NB4 (cell line): Measurements from ENCODE around the gene SCNN1A.

Source experiments
- DNase-seq: peaks from one replicate; pipeline ENCODE4 v3.0.0; 2010; ENCODE audit warnings: low read depth
- H3K4me3 ChIP-seq: one replicate; pipeline ENCODE4 v1.5.1; 2011; ENCODE audit warnings: mild to moderate bottlenecking, low read depth, low read length, moderate library complexity
- CTCF ChIP-seq: IDR thresholded peaks from one replicate; pipeline ENCODE4 v1.5.1; 2012; ENCODE audit warnings: low read depth, low read length
- MYC ChIP-seq: IDR thresholded peaks from 2 replicates; pipeline ENCODE4 v1.6.1; 2011; ENCODE audit warnings: low read depth, low read length
- POLR2A ChIP-seq: IDR thresholded peaks from 2 replicates; pipeline ENCODE4 v1.6.1; 2011; ENCODE audit warnings: mild to moderate bottlenecking; ENCODE audit not compliant: insufficient read length; ENCODE audit errors: extremely low read depth
- TF ChIP-seq, protein P1 (sequence below): IDR thresholded peaks from 2 replicates; pipeline ENCODE4 v1.6.1; 2011; ENCODE audit warnings: low read depth, low read length

SCNN1A gene

DNA sequence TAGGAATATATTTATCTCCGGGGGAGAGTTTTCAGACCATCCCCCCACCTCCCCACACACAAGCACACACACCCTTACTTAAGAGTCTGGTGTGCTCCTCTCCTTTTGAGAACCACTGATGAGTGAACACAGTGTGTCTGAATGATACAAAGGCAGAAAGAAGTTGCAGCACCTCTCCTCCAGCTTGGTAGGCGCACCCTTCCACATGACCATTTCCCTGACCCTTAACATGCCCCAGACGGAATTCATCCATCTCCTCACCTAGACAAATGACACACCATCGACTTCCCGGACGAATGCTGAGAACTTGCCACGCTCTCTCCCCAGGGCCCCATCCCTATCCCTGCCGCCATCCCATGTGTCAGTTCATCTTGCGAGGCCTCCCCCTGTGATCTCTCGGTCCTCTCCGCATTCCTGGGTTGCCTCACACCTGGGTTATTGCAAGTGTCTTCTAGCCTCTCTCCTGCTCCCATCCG lies 37.4 kb downstream of the SCNN1A start:
- H3K4me3 ChIP-seq: peak overlapping the region; percentile 98
- DNase-seq: peak; percentile 72
- TF ChIP-seq MYC: peak; percentile 21; the same call in 1 of the 2 replicates
- TF ChIP-seq, protein P1, sequence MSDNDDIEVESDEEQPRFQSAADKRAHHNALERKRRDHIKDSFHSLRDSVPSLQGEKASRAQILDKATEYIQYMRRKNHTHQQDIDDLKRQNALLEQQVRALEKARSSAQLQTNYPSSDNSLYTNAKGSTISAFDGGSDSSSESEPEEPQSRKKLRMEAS: peak; percentile 9; the same call in 1 of the 2 replicates
- no peak for TF ChIP-seq CTCF

DNA sequence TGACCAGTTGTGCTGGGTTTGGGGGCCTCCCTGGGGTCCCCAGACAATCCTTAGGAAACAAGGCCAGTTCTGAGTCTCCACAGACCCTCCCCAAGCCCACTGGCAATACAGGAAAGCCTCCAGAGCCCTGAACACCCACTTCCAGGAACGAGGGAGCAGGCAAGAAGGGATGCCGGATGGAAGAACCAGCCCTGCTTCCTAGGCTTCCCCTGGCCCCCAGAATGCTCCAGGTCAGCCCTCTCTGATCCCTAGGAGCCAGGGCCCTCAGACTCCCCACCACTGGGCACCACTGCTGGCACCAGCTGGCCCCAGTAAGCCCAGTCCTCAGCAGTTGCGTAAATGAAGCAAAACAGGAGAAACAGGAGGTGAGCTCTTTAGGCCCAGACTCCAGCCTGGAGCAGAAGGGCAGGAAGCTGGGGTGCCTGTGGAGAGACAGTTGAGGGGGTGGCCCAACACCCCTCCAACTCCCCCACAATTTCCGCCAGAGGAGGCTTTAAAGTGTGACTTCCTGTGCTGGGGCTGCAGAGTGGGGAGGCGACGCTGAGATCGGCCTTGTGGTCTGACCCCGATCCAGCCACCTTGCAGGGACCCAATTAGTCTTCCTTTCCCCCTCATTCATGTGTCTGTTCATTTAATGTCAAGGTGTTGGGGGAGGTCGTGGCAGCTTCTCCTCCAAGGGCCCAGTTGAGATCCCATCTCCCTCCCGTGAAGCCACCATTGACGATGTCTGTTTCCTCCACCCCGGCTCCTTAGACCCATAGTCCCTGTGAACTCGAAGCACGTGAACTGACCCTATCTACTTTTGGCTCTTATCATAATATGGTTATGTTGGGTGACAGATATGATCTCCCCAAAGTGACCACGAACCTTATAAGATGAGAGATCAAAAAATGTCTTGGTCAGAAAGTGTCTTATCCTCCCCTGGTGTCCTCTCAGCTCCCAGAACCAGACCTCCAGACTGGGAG lies 38.2 kb downstream of the SCNN1A start:
- DNase-seq: peak; percentile 97
- TF ChIP-seq MYC (peak; percentile 66), CTCF (no peak), POLR2A (peak; percentile 55)
- TF ChIP-seq, protein P1: peak; percentile 51
- H3K4me3 ChIP-seq: peak overlapping the region; percentile 98

GRCh38 chr12:6336079-6336888 lies 39.1 kb downstream of the SCNN1A start:
- peak overlapping the region; percentile 98 for H3K4me3 ChIP-seq
- TF ChIP-seq POLR2A (peak; percentile 33), CTCF (no peak)
- TF ChIP-seq, protein P1: peak; percentile 66; the same call in 1 of the 2 replicates
- peak; percentile 96 for DNase-seq

DNA sequence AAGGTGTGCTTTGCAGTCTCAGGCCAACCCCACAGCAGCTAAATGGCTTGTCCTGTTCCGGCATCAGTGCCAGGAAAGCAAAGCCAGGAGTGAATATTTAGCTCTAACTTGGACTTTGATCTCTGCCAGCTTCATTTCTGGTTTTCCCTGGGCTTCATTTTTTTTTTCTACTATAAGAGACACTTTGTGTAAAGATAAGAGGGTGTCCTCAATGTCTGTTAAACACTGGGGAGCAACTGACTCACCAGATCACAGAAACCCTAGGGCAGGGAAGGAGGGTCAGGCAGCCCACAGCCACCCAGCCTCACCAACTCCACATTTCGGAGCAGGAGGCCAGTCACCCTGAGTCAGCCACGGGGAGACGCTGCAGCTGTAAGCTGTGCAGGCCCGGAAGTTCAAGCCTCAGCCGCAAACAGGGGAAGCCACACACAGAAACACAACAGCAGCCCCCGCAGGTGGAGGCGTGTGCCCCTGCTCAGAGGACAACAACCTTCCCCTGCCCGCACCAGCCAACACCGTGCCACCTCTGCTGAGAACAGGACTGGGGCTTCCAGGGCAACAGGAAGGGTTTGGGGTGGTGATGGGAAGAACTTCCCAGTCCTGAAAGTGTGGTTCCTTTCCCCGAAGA lies 39.8 kb downstream of the SCNN1A start:
- TF ChIP-seq CTCF (peak; percentile 57), POLR2A (no peak), MYC (peak; percentile 91)
- TF ChIP-seq, protein P1: peak; percentile 92
- peak; percentile 94 for DNase-seq
- peak overlapping the region; percentile 98 for H3K4me3 ChIP-seq

DNA sequence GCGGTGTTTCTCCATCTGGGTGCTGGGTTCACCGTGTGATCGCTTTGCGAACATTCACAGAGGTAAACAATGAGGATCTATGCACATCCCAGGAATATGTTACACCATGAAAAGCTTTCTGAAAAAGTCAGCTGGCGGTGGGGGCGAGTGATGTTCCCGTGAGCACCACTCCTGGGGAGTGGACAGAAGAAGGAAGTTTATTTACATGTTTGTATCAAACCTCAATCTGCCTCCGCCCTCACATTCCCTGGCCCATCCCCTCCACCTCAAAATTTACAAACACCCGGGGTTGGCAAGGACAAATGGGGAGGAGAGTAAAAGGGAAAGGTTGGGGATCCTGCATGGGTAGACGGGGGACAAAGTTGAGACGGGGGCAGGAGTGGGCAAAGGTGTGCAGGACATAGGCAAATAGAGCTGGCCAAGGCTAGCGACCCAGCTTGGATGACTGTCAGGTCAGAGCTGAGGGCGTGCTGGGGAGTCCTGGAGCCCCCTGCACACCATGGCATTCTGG lies 40.4 kb downstream of the SCNN1A start:
- no peak for DNase-seq
- TF ChIP-seq MYC (no peak), CTCF (no peak), POLR2A (no peak)
- TF ChIP-seq, protein P1: no peak
- peak overlapping the region; percentile 98 for H3K4me3 ChIP-seq
